Stimulated activated CD8-positive, alpha-beta memory T cell treated with anti-CD3 and anti-CD28 coated beads, Interleukin-2, amount 100 ng/mL, for 48 hours (primary cell): ENCODE results near the gene ALDH1L2.
"Not testable (repeated sequence)": the region's sequence is repeated elsewhere in the genome, so short reads cannot be mapped to it uniquely, and the experiment has no call there.

ENCODE experiments used
- DNase-seq, 2 donors: peaks; one replicate each; pipeline ENCODE4 v3.0.0-alpha.2; 2020; ENCODE audit warnings: low read depth in 2 of 2

Gene ALDH1L2

GRCh38 chr12:105084251-105085250, at the start of gene ALDH1L2:
Gene ALDH1L2, minus strand, starts transcription at chr12:105084458. Its CDS starts 22 bp downstream, at chr12:105084436.
- peak; percentile 52 to 60 for DNase-seq

- no peak for DNase-seq
These were observed 36.3 kb upstream of the ALDH1L2 start for GRCh38 chr12:105120551-105120950.

- DNase-seq = no peak
These were observed 32.7 kb upstream of the ALDH1L2 start for GRCh38 chr12:105116969-105117368.

- no peak for DNase-seq
These were observed 28.8 kb upstream of the ALDH1L2 start for GRCh38 chr12:105113094-105113493.

GRCh38 chr12:105110851-105111250, 26.6 kb upstream of the ALDH1L2 start:
- no peak for DNase-seq

- no peak for DNase-seq
These were observed 25.4 kb upstream of the ALDH1L2 start for GRCh38 chr12:105109465-105110212.

GRCh38 chr12:105107494-105108371, 23.5 kb upstream of the ALDH1L2 start, which contains the start of gene WASHC4:
Gene WASHC4, plus strand, starts transcription at chr12:105107731. Its CDS starts 70 bp downstream, at chr12:105107801.
- DNase-seq = peak; percentile 91 to 94

GRCh38 chr12:105107171-105107493, 22.9 kb upstream of the ALDH1L2 start:
- DNase-seq = no peak

GRCh38 chr12:105106621-105107020, 22.4 kb upstream of the ALDH1L2 start:
- DNase-seq = no peak

- DNase-seq = no peak
These were observed 20.5 kb upstream of the ALDH1L2 start for GRCh38 chr12:105104762-105105161.

GRCh38 chr12:105102673-105103072, 18.4 kb upstream of the ALDH1L2 start:
- no peak for DNase-seq

GRCh38 chr12:105100998-105101397, 16.7 kb upstream of the ALDH1L2 start:
- DNase-seq = no peak

GRCh38 chr12:105100207-105100985, 16.1 kb upstream of the ALDH1L2 start:
- DNase-seq = no peak

GRCh38 chr12:105099356-105099755, 15.1 kb upstream of the ALDH1L2 start:
- DNase-seq = no peak

GRCh38 chr12:105095338-105095737, 11.1 kb upstream of the ALDH1L2 start:
- DNase-seq = not testable (repeated sequence)

GRCh38 chr12:105092336-105092735, 8.1 kb upstream of the ALDH1L2 start:
- no peak for DNase-seq

GRCh38 chr12:105091476-105092206, 7.4 kb upstream of the ALDH1L2 start:
- DNase-seq = no peak

- no peak for DNase-seq
These were observed 6.1 kb upstream of the ALDH1L2 start for GRCh38 chr12:105090361-105090760.

- no peak for DNase-seq
These were observed 5.6 kb upstream of the ALDH1L2 start for GRCh38 chr12:105089817-105090216.

GRCh38 chr12:105085501-105085900, 1.2 kb upstream of the ALDH1L2 start:
- no peak for DNase-seq
